ENCODE results near the gene SPOCK2. TPM values are rescaled to one million over a fixed set of nuclear protein-coding genes. Genes with fewer than 3 reads are reported as not detected.

The SPOCK2 gene
- total RNA-seq, 1 experiment from 2014 or later: 1.8 TPM

DNA sequence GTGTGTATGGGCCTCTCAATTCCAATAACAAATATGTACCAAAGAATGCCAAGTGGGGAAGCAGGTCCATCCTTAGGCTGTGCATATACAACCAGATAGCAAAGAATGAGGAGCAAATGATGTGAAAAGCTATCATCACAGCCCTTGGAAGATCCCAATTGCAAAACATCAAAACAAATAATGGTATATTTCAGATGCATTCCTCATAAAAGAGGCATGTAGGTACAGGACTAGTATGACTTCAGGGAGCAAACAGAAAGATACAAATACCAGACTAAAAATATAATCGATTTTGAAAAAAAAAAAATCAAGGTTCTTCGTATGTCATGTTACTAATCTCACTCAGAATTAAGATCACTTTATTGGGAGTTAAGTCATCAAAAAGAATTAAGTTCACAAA lies 18.5 kb upstream of the SPOCK2 start:
- Histone ChIP-seq H2BK15ac (ENCODE audit: low read depth, low read length) (no peak overlapping the region), H4K8ac (replicated peaks; ENCODE audit: insufficient read length, low read depth, low read length) (no peak overlapping the region), H3K4ac (ENCODE audit: low read depth, low read length) (no peak overlapping the region), H2BK5ac (ENCODE audit: insufficient read length, low read length) (no peak overlapping the region), H3K4me2 (ENCODE audit: insufficient read depth, insufficient read length, low read length) (no peak overlapping the region), H3K14ac (ENCODE audit: insufficient read depth, low read length) (no peak overlapping the region), H2BK120ac (ENCODE audit: low read depth, low read length, poor library complexity, severe bottlenecking) (no peak overlapping the region), H3K4me1 (ENCODE audit: insufficient read depth, low read length) (no peaks in the 10 kb centered on the region), H4K20me1 (ENCODE audit: control insufficient read depth, insufficient read depth, insufficient read length) (no peaks in the 10 kb centered on the region), H3K56ac (ENCODE audit: insufficient read length, low read depth, low read length) (no peak overlapping the region), H3T11ph (ENCODE audit: low read length) (no peak overlapping the region), H3K27ac (ENCODE audit: insufficient read length, low read depth, low read length) (no peak overlapping the region), H2BK20ac (ENCODE audit: low read depth, low read length, poor library complexity, severe bottlenecking) (no peak overlapping the region), H3K9ac (ENCODE audit: extremely low read depth, insufficient read length, low read length) (no peak overlapping the region), H3K79me2 (ENCODE audit: insufficient read depth, low read length) (no peaks in the 10 kb centered on the region), H3K23ac (ENCODE audit: insufficient read length, low read depth, low read length) (no peak overlapping the region), H3K27me3 (ENCODE audit: insufficient read depth, low read length) (no peaks in the 10 kb centered on the region), H4K91ac (ENCODE audit: insufficient read length, low read depth, low read length) (no peak overlapping the region), H2BK12ac (ENCODE audit: insufficient read length, low read depth, low read length) (no peak overlapping the region), H3K79me1 (ENCODE audit: insufficient read depth, low read depth, low read length, poor library complexity, severe bottlenecking) (no peaks in the 10 kb centered on the region), H4K5ac (ENCODE audit: insufficient read length, low read depth, low read length) (no peak overlapping the region), H2AFZ (ENCODE audit: low read length) (no peak overlapping the region), H3K18ac (ENCODE audit: insufficient read length, low read depth, low read length) (no peak overlapping the region), H3K9me3 (ENCODE audit: control insufficient read depth, low read depth, low read length) (no peaks in the 10 kb centered on the region), H2AK5ac (ENCODE audit: insufficient read length, low read length) (no peak overlapping the region), H3K23me2 (ENCODE audit: insufficient read length, low read depth, low read length, poor library complexity, severe bottlenecking) (no peaks in the 10 kb centered on the region)
- Mint-ChIP-seq H3K27ac (no peak overlapping the region), H3K4me3 (no peak overlapping the region), H3K4me1 (peaks cover 0 to 4% of the 10 kb centered on the region in 2 experiments; a peak in 1 of 4 replicates), H3K27me3 (ENCODE audit: low read depth) (no peaks in the 10 kb centered on the region), H3K36me3 (ENCODE audit: insufficient read depth in 1 of 3, low read depth in 3 of 3) (peaks cover 0 to 5% (median 4%) of the 10 kb centered on the region in 3 experiments; a peak in 4 of 7 replicates), H3K9me3 (no peaks in the 10 kb centered on the region)
- DNase-seq: no peak
- TF ChIP-seq, protein P1, sequence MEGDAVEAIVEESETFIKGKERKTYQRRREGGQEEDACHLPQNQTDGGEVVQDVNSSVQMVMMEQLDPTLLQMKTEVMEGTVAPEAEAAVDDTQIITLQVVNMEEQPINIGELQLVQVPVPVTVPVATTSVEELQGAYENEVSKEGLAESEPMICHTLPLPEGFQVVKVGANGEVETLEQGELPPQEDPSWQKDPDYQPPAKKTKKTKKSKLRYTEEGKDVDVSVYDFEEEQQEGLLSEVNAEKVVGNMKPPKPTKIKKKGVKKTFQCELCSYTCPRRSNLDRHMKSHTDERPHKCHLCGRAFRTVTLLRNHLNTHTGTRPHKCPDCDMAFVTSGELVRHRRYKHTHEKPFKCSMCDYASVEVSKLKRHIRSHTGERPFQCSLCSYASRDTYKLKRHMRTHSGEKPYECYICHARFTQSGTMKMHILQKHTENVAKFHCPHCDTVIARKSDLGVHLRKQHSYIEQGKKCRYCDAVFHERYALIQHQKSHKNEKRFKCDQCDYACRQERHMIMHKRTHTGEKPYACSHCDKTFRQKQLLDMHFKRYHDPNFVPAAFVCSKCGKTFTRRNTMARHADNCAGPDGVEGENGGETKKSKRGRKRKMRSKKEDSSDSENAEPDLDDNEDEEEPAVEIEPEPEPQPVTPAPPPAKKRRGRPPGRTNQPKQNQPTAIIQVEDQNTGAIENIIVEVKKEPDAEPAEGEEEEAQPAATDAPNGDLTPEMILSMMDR (conservative IDR thresholded peaks at IDR 0.05): no peak
- no CpG with 5 or more reads among the region's 2 CpGs for WGBS (ENCODE audit: extremely low coverage, insufficient read length, low lambda C conversion rate)
